ENCODE data around the gene DHX40.
"Not testable (repeated sequence)": the region's sequence is repeated elsewhere in the genome, so short reads cannot be mapped to it uniquely, and the experiment has no call there.

DHX40 gene

DNA sequence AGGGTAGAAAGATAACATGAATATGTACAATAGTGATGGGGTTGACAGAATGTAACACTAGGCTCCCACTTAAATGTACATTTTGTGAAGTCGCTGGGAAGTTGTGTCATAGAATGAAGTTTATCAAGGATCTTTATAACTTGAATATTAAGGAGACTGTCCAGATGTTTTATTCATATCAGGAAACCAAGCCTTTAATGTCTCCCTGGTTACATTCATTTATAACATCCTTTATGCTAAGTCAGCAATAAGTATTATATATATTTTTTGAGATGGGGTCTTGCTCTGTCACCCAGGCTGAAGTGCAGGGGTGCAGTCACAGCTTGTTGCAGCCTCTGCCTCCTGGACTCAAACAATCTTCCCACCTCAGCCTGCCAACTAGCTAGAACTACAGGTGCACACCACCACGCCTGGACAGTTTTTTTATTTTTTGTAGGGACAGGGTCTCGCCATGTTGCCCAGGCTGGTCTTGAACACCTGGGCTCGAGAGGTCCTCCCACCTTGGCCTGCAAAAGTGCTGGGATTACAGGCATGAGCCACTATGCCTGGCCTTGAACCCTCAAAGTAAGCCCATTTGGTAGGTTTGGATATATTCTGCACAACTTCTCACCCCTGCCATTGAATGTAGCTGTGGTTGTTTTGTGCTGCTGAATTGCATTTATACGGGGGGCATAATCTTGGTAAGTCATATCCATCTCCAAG lies 68.4 kb downstream of the DHX40 start:
- no peak for DNase-seq

GRCh38 chr17:59634632-59635541 lies 69.5 kb downstream of the DHX40 start:
- no peak for DNase-seq

DNA sequence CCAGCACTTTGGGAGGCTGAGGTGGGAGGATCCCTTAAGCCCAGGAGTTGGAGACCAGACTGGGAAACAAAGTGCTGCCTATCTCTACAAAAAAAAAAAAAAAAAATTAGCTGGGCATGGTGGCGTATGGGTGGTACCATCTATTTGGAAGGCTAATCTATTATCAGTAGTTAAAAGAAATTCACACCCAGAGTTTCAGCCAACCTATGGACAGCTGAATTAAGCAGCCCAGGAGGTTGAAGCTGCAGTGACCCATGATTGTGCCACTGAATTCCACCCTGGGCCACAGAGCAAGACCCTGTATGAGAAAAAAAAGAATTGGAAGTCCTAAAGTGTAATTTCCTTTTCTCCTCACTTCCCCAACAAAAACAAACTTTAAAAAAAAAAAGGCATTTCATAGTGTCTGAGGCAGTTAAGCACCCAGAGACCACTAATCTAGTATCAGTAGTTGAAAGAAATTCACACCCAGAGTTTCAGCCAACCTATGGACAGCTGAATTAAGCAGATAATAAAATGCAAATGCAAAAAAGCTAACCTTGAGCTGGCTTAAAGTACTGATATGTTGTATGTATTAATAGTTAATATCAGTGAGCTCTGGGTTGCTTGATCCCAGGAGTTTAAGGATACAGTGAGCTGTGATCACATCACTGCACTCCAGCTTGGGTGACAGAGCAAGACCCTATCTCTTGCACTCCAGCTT lies 72.4 kb downstream of the DHX40 start:
- DNase-seq = no peak

DNA sequence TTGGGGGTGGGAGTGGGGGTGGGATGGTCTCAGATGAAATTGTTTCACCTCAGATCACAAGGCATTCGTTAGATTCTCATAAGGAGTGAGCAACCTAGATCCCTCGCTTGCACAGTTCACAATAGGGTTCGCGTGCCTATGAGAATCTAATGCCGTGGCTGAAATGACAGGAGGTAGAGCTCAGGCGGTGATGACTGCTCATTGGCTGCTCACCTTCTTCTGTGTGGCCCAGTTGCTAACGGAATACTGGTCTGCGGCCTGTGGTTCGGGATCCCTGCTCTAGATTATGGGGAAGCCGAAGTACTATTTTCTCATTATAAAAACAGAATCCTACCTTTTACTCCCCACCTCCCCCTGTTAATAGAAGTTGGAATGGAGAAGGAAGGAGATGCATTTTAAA lies 73.1 kb downstream of the DHX40 start:
- DNase-seq = no peak

DNA sequence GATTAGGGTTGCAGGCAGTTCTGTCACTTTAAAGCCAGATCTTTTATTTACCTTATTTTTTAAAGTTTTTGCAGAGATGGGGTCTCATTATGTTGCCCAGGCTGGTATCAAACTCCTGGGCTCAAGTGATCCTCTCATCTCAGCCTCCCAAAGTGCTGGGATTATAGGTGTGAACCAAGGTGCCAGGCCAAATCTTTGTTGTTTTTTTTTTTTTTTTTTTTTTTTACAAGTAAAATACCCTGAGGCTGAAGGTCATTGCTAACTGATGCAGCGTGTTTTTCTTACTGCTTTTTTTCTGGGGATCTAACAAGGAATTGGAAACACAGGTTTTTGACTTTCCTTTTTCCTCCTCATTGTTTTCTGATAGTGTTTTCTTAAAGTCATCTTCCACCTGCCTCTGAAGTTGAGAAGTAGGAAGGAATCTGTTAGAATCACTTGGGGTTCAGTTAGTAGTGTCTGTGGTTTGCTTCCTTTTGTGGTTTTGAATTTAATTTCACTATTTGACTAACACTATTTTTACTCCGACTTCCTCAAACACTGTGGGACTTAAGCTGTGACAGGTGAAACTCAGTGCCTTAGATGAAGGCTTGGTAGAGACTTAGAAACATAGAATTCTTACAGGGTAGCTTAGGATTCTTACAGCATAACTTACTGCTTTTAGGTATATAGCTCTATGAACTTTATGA lies 76.5 kb downstream of the DHX40 start:
- DNase-seq = peak; percentile 93 to 96

DNA sequence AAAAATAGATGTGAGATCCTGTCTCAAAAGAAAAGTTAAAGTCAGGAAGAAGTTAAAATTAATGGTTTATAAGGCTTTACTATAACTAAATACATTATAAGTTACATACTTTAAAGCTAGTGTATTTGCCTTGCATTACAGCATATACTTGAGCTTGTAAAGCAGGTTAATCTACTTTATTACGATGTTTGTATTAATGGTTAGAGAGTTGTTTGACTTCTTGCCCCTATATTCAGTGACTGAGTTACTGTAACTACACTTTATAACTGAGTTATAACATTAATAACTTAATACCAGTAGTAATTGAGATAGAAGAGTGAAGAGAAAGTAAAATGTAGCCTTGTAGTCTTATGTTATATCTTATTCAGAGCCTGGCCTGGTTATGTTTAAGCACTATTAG lies 77.2 kb downstream of the DHX40 start:
- DNase-seq = no peak

GRCh38 chr17:59643159-59644140 lies 78.0 kb downstream of the DHX40 start:
- DNase-seq = peak; percentile 70 to 80

DNA sequence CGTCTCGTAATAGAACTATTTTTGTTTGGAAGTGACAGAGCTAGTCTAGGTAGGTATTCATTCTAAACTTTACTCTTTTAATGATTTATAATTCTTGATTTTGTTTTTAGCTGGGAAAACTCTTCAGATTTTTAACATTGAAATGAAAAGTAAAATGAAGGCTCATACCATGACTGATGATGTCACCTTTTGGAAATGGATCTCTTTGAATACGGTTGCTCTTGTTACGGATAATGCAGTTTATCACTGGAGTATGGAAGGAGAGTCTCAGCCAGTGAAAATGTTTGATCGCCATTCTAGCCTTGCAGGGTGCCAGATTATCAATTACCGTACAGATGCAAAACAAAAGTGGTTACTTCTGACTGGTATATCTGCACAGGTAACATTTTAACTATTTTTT lies 81.9 kb downstream of the DHX40 start:
- DNase-seq = no peak

- DNase-seq = no peak
These were observed 84.5 kb downstream of the DHX40 start for GRCh38 chr17:59649886-59650285.

DNA sequence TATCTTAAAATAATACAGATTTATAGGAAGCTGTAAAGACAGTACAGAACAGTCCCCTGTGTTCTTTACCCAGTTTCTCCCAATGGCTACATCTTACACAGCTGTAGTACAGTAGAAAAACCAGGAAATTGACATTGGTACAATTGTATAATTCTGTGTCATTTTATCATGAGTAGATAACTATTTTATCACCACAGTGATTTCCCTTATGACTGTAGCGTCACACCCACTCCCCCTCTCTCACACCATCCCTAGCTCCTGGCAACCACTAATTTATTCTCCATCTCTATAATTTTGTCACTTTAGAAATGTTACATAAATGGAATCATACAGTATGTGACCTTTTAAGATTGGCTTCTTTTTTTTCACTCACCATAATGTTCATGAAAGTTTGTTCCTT lies 85.2 kb downstream of the DHX40 start:
- no peak for DNase-seq

DNA sequence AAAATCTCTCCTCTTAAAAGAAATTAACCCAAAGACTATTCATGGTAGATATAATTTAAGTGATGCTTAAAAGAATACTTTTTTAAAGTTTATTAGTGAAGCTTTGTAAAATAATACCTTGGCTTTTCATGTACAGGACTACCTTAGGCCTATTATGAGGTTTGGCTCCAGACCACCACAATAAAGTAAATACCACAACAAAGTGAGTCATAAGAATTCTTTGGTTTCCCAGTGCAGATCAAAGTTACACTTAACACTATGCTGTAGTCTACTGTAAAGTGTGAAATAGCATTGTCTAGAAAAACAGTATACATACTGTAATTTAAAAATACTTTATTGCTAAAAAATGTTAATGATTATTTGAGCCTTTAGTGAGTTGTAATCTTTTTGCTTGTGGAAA lies 85.9 kb downstream of the DHX40 start:
- DNase-seq = no peak

DNA sequence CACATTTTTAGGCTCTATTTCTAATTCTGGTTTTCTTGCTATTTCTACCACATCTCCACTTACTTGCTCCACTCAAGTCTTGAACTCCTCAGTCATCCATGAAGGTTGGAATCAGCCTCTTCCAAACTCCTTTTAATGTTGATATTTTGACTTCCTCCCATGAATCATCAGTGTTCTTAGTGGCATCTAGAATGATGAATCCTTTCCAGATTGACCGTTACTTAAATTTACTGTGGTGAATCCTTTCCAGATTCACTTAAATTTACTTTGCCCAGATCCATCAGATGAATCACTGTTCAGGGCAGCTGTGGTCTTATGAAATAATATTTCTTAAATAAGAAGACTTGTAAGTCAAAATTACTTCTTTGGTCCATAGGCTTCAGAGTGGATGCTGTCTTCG lies 86.7 kb downstream of the DHX40 start:
- DNase-seq = no peak

DNA sequence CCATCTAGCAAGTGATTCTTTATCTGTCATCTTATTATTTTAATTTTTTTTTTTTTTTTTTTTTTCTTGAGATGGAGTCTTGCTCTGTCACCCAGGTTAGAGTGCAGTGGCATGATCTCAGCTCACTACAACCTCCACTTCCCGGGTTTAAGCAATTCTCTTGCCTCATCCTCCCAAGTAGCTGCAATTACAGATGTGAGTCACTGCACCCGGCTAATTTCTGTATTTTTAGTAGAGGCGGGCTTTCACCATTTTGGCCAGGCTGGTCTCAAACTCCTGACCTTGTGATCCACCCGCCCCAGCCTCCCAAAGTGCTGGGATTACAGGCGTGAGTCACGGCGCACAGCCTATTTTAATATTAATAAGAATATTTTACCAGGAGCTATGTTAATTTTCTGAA lies 91.2 kb downstream of the DHX40 start:
- DNase-seq = not testable (repeated sequence)

All from Kasumi-1 (cell line).